AG09309 (cell line): ENCODE measurements around the gene C6.

Source experiments
- DNase-seq: peaks from one replicate; pipeline ENCODE4 v3.0.0-alpha.2; 2010; ENCODE audit warnings: low read depth
- H3K4me3 ChIP-seq: 2 replicates; pipeline ENCODE4 v1.5.1; 2011; ENCODE audit warnings: mild to moderate bottlenecking, low read depth, low read length, moderate library complexity; ENCODE audit not compliant: control insufficient read depth
- TF ChIP-seq, protein P1 (sequence below): IDR thresholded peaks from 2 replicates; pipeline ENCODE4 v1.5.1; 2011; ENCODE audit warnings: mild to moderate bottlenecking, low read depth, low read length, inconsistent platforms; ENCODE audit not compliant: insufficient read depth, control insufficient read depth; ENCODE audit errors: missing control alignments

The C6 gene

DNA sequence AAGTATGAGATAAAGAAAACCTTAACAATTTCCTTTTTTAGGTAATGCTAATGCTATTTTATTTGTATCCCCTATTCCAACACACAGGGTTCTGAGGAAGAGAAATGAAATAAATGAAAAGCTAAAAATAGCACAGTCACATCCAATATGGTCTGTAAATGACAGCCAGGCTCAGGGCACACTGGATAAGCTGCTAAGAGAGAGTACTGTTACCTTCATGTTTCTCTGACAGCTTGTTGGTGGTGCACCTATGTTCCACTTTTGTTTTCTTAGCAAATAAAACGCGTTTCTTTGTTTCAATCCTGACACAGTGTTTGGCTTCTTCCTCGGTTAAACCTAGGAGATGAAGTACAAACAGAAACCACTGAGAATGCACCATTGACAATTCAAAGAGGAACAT, 41.3 kb downstream of the C6 start:
- no peak overlapping the region for H3K4me3 ChIP-seq
- TF ChIP-seq, protein P1, sequence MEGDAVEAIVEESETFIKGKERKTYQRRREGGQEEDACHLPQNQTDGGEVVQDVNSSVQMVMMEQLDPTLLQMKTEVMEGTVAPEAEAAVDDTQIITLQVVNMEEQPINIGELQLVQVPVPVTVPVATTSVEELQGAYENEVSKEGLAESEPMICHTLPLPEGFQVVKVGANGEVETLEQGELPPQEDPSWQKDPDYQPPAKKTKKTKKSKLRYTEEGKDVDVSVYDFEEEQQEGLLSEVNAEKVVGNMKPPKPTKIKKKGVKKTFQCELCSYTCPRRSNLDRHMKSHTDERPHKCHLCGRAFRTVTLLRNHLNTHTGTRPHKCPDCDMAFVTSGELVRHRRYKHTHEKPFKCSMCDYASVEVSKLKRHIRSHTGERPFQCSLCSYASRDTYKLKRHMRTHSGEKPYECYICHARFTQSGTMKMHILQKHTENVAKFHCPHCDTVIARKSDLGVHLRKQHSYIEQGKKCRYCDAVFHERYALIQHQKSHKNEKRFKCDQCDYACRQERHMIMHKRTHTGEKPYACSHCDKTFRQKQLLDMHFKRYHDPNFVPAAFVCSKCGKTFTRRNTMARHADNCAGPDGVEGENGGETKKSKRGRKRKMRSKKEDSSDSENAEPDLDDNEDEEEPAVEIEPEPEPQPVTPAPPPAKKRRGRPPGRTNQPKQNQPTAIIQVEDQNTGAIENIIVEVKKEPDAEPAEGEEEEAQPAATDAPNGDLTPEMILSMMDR = no peak
- no peak for DNase-seq

DNA sequence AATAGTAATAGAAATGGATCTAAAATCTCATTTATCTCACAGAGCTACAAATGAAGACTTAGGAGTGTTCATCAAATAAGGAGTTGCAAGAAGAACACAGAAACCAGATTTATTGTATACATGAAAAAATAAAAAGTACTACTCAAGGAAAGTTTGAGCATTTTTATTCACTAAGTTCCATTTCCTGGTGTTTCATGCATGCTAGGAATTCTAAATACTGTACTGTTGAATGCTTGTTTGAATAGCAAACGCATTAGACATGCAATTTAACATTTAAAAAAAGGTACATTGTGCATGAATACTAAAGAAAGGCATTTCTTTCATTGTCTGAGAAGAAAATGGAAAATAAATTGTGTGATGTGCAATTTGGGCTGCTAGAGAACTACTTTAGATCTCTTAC, 52.1 kb downstream of the C6 start:
- no peak overlapping the region for H3K4me3 ChIP-seq
- TF ChIP-seq, protein P1 = no peak
- no peak for DNase-seq

DNA sequence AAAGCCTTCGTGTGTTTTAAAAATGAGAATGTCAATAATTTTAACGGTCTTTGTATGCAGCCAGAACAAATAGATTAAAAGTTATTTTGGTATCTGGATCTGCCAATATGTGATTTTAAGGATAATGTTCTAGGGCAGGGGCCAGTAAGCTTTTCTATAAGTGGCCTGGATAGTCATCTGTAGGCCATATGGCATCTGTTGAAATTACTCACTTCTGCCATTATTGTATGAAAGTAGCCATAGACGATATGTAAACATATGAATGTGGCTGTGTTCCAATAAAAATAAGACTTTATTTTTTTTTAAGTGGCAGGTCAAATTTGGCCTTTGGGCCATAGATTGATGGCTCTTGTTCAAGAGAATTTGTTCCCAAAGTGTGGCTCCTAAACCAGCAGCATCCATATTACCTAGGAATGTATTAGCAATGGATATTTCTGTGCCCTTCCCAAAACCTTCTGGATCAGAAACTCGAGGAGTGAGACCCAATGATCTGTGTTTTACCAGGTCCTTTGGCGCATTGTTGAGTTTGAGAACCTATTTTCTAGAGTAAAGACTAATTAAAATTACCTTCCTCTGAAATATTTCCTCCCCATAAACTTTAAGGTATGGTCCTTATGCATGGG, 55.9 kb downstream of the C6 start:
- H3K4me3 ChIP-seq = no peak overlapping the region
- TF ChIP-seq, protein P1 = no peak
- DNase-seq = no peak

GRCh38 chr5:41156739-41157138, 56.6 kb downstream of the C6 start:
- DNase-seq = no peak
- TF ChIP-seq, protein P1 = no peak
- H3K4me3 ChIP-seq = no peak overlapping the region

DNA sequence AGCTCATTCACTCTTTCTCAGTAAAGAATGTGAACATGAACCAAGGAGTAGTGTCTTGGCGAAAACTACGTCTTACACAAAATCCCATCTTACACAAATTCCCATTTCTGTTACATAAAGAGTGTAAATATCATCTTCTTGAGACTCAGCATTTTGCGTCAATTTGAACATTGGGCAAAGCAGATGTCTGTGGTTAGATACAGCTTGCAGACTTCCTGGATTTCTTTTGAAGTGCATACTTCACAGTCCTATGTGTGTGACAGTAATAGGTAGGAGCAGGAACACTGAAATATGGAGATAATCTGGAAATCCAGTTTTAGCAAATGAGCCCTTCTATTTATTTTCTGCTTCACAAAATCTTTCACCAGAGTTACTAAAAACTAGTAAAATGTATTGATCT, 58.8 kb downstream of the C6 start:
- TF ChIP-seq, protein P1 = no peak
- no peak for DNase-seq
- H3K4me3 ChIP-seq = no peak overlapping the region

- TF ChIP-seq, protein P1 = no peak
- DNase-seq = no peak
- H3K4me3 ChIP-seq = no peak overlapping the region
These were observed 61.8 kb downstream of the C6 start for GRCh38 chr5:41151564-41151963.

DNA sequence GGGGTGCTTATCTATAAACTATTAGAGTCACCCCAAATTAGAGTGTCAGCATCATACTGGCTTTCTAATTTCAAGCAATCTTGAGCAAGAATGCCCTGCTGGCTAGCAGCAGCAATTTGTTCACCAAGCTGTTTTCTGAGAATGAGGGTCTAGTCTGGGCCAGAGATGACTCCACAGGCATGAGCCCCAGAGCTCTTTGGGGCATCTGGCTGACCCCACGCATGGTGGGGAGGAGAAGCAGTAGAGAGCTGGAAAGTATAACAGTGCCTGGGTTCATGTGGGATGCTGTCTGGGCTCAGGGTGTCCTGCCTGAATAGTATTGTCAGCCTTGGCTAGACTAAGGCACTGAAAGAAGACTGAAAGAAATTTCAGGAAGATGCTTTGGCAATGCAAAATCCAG, 64.9 kb downstream of the C6 start:
- H3K4me3 ChIP-seq = no peak overlapping the region
- TF ChIP-seq, protein P1 = no peak

More for the DNA sequence above, 64.9 kb downstream of the C6 start:
- DNase-seq = no peak
